Sigmoid colon (tissue), 7 donors: ENCODE data around the gene PPEF1. TPM values are rescaled to one million over a fixed set of nuclear protein-coding genes. Genes with fewer than 3 reads are reported as not detected.

ENCODE experiments used
- DNase-seq: peaks from one replicate; pipeline ENCODE4 v3.0.0-alpha.2; 2019
- H3K27ac ChIP-seq, 4 donors: fragments of 200-600 bp; sonication (generic); one replicate each; pipeline ENCODE4 v1.5.1; 2016 to 2019; ENCODE audit warnings: mild to moderate bottlenecking in 1 of 4
- H3K27me3 ChIP-seq, 3 donors: fragments of 200-600 bp; sonication (generic); one replicate each; pipeline ENCODE4 v1.5.1; 2019; ENCODE audit warnings: mild to moderate bottlenecking in 1 of 3
- H3K36me3 ChIP-seq, 4 donors: fragments of 200-600 bp; sonication (generic); one replicate each; pipeline ENCODE4 v1.5.1; 2016 to 2019
- H3K4me1 ChIP-seq, 4 donors: fragments of 200-600 bp; sonication (generic); one replicate each; pipeline ENCODE4 v1.5.1; 2017 to 2019
- H3K4me3 ChIP-seq, 4 donors: fragments of 200-600 bp; sonication (generic); one replicate each; pipeline ENCODE4 v1.5.1; 2017 to 2019; ENCODE audit warnings: mild to moderate bottlenecking in 2 of 4, moderate library complexity in 1 of 4
- H3K9me3 ChIP-seq, 4 donors: fragments of 200-600 bp in 3 of 4; sonication (generic) in 3 of 4; one replicate each; pipeline versions ENCODE4 v1.5.1 to v1.6.1; 2013 to 2019
- EP300 ChIP-seq, 4 donors: sonication (generic); formaldehyde crosslinking; IDR thresholded peaks; one replicate each; pipeline ENCODE4 v1.6.1; 2017; ENCODE audit warnings: antibody characterized with exemption in 4 of 4
- POLR2A ChIP-seq, 2 donors: fragments of 450-650 bp; IDR thresholded peaks; one replicate each; pipeline ENCODE4 v1.6.1; 2016; ENCODE audit warnings: antibody characterized with exemption in 2 of 2, mild to moderate bottlenecking in 2 of 2, moderate library complexity in 2 of 2
- POLR2AphosphoS5 ChIP-seq, 4 donors: sonication (generic); formaldehyde crosslinking; IDR thresholded peaks; one replicate each; pipeline ENCODE4 v1.6.1; 2017; ENCODE audit warnings: antibody characterized with exemption in 4 of 4
- WGBS, 2 donors: extraction: QIAGEN DNeasy Blood & Tissue Kit; methylation state at CpG; one replicate each; pipeline ENCODE4 v1.1.7; 2013; 5-methylcytosine and 5-hydroxymethylcytosine counted together
- intact Hi-C: fragments of 100-400 bp; cut with DNase I; formaldehyde crosslinking; loops from one replicate; pipeline ENCODE4 v1.15.1; 2023
- polyA plus RNA-seq, 3 donors: library from polyadenylated mRNA; stranded (reverse); fragments of 200-250 nt; gene quantifications; one replicate each; pipeline ENCODE4 v1.2.3, GENCODE V29; 2013
- total RNA-seq, 4 donors: library from RNA; depleted of rRNA; stranded (reverse); fragments of >200 nt; gene quantifications; one replicate each; pipeline ENCODE4 v1.1.0, GENCODE V29; 2016
- TF ChIP-seq, protein P1 (sequence below), 4 experiments: fragments of 450-650 bp in 3 of 4; fragments of 200-600 bp in 1 of 4; IDR thresholded peaks; one replicate each; pipeline ENCODE4 v1.5.1; 2016 to 2019; ENCODE audit warnings: antibody characterized with exemption in 4 of 4, mild to moderate bottlenecking in 3 of 4, moderate library complexity in 2 of 4
- donor health status: healthy with polysubstance abuse.
- donor health status: Bipolar disorder and iron deficiency.
- donor health status: healthy.

PPEF1 gene
- total and polyA plus RNA-seq, 7 donors = 0.26 to 0.71 (median 0.49) TPM; not detected in 4

DNA sequence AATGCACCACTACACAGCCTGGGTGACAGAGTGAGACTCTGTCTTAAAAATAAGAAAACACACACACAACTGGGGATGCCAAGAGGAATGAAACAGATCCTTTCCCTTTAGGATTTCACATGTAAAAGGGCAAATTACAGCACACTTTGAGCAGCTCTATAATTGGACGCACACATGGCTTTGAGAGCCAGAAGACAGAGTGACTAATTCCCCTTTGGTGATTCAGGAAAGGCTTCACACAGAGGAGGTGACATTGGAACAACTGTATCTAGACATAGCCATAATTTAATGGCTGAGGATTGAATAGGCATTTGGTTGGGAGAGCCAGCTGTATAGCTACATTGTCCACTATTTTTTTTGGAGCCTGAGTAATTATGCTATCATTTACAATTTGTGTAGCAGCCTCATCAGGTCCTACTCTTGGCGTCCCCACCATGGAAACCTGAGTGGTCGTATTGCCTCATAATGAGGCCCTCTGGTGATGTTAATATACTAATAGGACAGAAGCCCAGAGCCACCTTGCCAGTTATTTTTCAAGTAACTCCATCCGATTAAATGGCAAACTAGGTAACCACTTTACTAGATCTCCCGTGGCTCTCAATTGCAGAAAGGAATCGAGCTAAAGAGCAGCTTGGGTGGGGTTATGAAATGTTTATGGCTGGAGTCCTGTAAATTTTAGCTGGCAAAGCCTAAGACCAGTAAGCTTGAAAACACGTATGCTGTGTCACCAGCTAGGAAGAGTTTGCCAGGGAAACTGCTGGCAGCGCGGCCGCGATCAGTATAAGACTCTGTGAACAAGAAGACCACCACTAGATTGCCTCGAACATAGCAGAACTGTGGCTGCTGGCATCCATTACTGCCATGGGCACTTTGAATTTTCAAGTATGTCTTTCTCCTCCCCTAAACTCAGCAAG lies 8.5 kb upstream of the PPEF1 start:
- TF ChIP-seq POLR2AphosphoS5 (IDR thresholded peaks at IDR 0.05) (no peak), EP300 (IDR thresholded peaks at IDR 0.05) (no peak), POLR2A (IDR thresholded peaks at IDR 0.05) (no peak)
- TF ChIP-seq, protein P1, sequence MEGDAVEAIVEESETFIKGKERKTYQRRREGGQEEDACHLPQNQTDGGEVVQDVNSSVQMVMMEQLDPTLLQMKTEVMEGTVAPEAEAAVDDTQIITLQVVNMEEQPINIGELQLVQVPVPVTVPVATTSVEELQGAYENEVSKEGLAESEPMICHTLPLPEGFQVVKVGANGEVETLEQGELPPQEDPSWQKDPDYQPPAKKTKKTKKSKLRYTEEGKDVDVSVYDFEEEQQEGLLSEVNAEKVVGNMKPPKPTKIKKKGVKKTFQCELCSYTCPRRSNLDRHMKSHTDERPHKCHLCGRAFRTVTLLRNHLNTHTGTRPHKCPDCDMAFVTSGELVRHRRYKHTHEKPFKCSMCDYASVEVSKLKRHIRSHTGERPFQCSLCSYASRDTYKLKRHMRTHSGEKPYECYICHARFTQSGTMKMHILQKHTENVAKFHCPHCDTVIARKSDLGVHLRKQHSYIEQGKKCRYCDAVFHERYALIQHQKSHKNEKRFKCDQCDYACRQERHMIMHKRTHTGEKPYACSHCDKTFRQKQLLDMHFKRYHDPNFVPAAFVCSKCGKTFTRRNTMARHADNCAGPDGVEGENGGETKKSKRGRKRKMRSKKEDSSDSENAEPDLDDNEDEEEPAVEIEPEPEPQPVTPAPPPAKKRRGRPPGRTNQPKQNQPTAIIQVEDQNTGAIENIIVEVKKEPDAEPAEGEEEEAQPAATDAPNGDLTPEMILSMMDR (IDR thresholded peaks at IDR 0.05) = no peak
- 68 to 88% methylated on average over 12 of the region's 12 CpGs for WGBS, 2 donors
- intact Hi-C loops = no loop called here

DNA sequence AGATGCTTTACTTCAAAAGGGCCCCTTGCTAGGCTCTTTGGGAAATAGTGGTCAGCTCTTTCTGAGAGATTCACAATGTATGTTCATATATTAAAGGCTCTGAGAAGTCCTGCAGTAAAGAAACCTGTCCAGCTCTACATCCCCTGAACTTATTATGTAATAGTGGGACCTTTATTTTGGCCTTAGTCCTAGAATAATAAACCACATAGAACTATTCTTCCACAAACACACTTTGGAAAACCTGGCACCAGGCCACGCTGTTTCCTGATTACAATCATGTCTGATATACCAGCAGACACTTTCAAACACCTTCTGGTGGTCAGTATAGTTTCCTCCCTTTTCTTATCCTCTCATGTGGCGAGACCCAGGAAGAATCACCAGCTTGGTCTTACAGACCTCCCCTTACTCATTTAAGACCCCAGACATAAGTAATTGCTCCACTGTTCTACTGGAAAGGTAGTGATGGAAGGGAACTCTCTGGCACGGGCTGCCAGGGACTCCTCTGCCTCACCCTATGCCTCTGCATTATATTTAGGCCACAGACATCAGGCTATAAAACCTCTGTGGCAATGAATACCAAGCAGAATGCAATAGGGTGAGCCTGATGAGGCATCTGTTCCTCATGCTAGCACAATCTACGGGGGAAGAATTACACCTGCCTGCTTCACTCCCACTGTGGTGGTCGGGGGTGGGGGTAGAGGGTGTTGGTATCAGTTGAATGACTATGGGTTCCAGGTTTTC lies 5.7 kb upstream of the PPEF1 start:
- TF ChIP-seq, protein P1 (IDR thresholded peaks at IDR 0.05) = no peak
- TF ChIP-seq EP300 (IDR thresholded peaks at IDR 0.05) (no peak), POLR2AphosphoS5 (IDR thresholded peaks at IDR 0.05) (no peak), POLR2A (IDR thresholded peaks at IDR 0.05) (no peak)

More for the DNA sequence above, 8.5 kb upstream of the PPEF1 start:
- no peak overlapping the region for H3K4me3 ChIP-seq
- no peaks in the 10 kb centered on the region for H3K27me3 ChIP-seq
- no peaks in the 10 kb centered on the region for H3K9me3 ChIP-seq
- H3K36me3 ChIP-seq = no peaks in the 10 kb centered on the region
- peak overlapping the region in 1 of 4 donors; percentile 15 for H3K27ac ChIP-seq
- peaks cover 0 to 7% (median 3%) of the 10 kb centered on the region in 4 donors for H3K4me1 ChIP-seq
- DNase-seq = no peak

DNA sequence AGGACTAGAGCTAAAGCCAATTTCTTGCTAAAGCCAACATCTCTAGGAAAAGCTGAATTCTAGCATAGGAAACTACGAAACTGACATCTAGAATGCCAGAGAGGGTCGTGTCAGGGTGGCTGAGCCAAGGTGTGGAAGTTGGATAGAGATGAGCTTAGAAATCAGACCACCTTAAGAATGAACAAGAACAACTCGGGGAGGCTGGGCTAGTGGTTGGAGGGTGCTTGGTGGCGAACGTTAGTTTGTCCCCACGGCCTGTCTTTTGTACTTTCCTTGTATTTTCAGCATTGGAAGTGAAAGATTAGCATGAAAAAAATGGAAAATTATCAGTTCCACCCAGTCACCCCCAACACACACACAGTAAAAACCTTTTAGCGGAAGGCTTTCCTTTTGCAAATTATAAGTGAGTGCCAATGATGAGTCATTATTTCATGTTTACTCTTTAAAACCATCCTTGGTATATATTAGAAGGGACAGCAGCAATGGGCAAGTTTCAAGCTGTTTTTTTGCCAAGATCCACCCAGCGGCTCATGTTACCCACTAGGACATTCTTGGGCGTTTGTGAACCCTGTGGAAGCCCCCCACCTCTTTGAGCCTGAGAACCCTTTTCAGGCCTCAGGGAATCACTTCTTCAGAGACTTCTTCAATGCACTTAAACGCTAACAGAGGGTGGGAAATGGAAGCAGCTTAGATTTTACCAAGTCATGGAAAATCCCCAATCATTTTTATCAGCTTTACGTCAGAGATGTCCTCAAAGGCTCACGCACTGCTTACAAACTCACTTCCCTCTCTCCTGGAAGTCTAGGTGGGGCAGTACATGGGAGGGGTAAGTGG lies 4.9 kb upstream of the PPEF1 start:
- intact Hi-C loops = no loop called here
- Histone ChIP-seq H3K27ac (peak overlapping the region in 2 of 4 donors; percentile 51 to 62), H3K27me3 (no peaks in the 10 kb centered on the region)

More for the DNA sequence above, 5.7 kb upstream of the PPEF1 start:
- Histone ChIP-seq H3K4me3 (no peak overlapping the region), H3K27me3 (no peaks in the 10 kb centered on the region), H3K4me1 (peaks cover 0 to 7% (median 3%) of the 10 kb centered on the region in 4 donors), H3K9me3 (no peaks in the 10 kb centered on the region), H3K27ac (peak overlapping the region in 2 of 4 donors; percentile 51 to 62), H3K36me3 (no peaks in the 10 kb centered on the region)
- no peak for DNase-seq
- 24 to 68% methylated on average over 5 of the region's 5 CpGs for WGBS, 2 donors
- intact Hi-C loops = no loop called here

DNA sequence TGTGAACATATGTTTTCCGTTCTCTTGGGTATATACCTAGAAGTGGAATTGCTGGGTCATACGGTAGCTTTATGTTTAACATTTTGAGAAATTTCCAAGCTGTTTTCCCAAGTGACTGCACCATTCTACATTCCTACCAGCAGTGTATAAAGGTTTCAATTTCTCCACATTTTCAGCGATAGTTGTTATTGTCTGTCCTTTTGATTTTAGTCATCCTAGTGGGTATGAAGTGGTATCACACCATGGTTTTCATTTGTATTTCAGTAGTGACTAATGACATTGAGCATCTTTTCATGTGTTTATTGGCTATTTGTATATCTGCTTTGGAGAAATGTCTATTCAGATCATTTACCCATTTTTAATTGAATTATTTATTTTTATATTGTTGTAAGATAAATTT lies 2.4 kb downstream of the PPEF1 start:
- Histone ChIP-seq H3K27me3 (no peaks in the 10 kb centered on the region), H3K9me3 (no peaks in the 10 kb centered on the region), H3K27ac (no peak overlapping the region), H3K36me3 (no peaks in the 10 kb centered on the region), H3K4me1 (no peaks in the 10 kb centered on the region), H3K4me3 (no peak overlapping the region)
- 87% methylated on average over 3 of the region's 3 CpGs for WGBS, 2 donors
- intact Hi-C loops = no loop called here
- no peak for DNase-seq
- TF ChIP-seq POLR2A (IDR thresholded peaks at IDR 0.05) (no peak), POLR2AphosphoS5 (IDR thresholded peaks at IDR 0.05) (no peak), EP300 (IDR thresholded peaks at IDR 0.05) (no peak)
- TF ChIP-seq, protein P1 (IDR thresholded peaks at IDR 0.05) = no peak

More for the DNA sequence above, 4.9 kb upstream of the PPEF1 start:
- TF ChIP-seq POLR2A (IDR thresholded peaks at IDR 0.05) = no peak
- TF ChIP-seq POLR2AphosphoS5 (IDR thresholded peaks at IDR 0.05) = peak in 1 of 4 donors; percentile 7
- TF ChIP-seq EP300 (IDR thresholded peaks at IDR 0.05) = peak in 3 of 4 donors; percentile 14 to 53 (median 22)
- TF ChIP-seq, protein P1 (IDR thresholded peaks at IDR 0.05) = no peak
- H3K36me3 ChIP-seq = no peaks in the 10 kb centered on the region
- WGBS, 2 donors = 32 to 63% methylated on average over 12 of the region's 12 CpGs
- H3K9me3 ChIP-seq = no peaks in the 10 kb centered on the region
- DNase-seq = no peak
- peaks cover 0 to 7% (median 3%) of the 10 kb centered on the region in 4 donors for H3K4me1 ChIP-seq
- H3K4me3 ChIP-seq = no peak overlapping the region
